ENCODE measurements around the gene ROR2. TPM values are rescaled to one million over a fixed set of nuclear protein-coding genes. Genes with fewer than 3 reads are reported as not detected.

Gene ROR2
- total and polyA plus RNA-seq, 4 donors: 2.7 to 32.3 (median 9.2) TPM

GRCh38 chr9:91586282-91586681 is 363.7 kb downstream of the ROR2 start:
- no peaks in the 10 kb centered on the region for H3K9me3 ChIP-seq (ENCODE audit: control insufficient read depth in 4 of 4, insufficient read depth in 3 of 4, low read length in 3 of 4)
- no peak overlapping the region for H3K4me3 ChIP-seq
- DNase-seq: no peak
- WGBS, 2 donors: 73 to 75% methylated on average over 8 of the region's 8 CpGs
- no peaks in the 10 kb centered on the region for H3K36me3 ChIP-seq (ENCODE audit: control insufficient read depth in 4 of 4, insufficient read depth in 4 of 4, low read length in 4 of 4)
- H3K27ac ChIP-seq (ENCODE audit: low read depth in 1 of 2, low read length in 1 of 2): no peak overlapping the region
- H3K27me3 ChIP-seq (ENCODE audit: control insufficient read depth in 3 of 3, insufficient read depth in 3 of 3, low read length in 2 of 3): no peaks in the 10 kb centered on the region
- TF ChIP-seq CTCF (IDR thresholded peaks at IDR 0.05; ENCODE audit: control extremely low read depth, extremely low read depth): no peak
- no peak overlapping the region for H3K9ac ChIP-seq (ENCODE audit: insufficient read depth in 1 of 2, low read length in 2 of 2)
- ATAC-seq (ENCODE audit: insufficient read depth, low FRiP score): no peak
- peaks cover 0 to 9% (median 0%) of the 10 kb centered on the region in 5 donors for H3K4me1 ChIP-seq (ENCODE audit: control insufficient read depth in 5 of 5, insufficient read depth in 5 of 5, low read length in 5 of 5)

GRCh38 chr9:91583966-91584365 is 366.1 kb downstream of the ROR2 start:
- DNase-seq (no peak), ATAC-seq (ENCODE audit: insufficient read depth, low FRiP score) (no peak)
- H3K9ac ChIP-seq (ENCODE audit: insufficient read depth in 1 of 2, low read length in 2 of 2): no peak overlapping the region
- no peak overlapping the region for H3K4me3 ChIP-seq
- no peaks in the 10 kb centered on the region for H3K36me3 ChIP-seq (ENCODE audit: control insufficient read depth in 4 of 4, insufficient read depth in 4 of 4, low read length in 4 of 4)
- no peaks in the 10 kb centered on the region for H3K9me3 ChIP-seq (ENCODE audit: control insufficient read depth in 4 of 4, insufficient read depth in 3 of 4, low read length in 3 of 4)
- WGBS, 2 donors: 93% methylated on average over 9 of the region's 9 CpGs
- H3K27me3 ChIP-seq (ENCODE audit: control insufficient read depth in 3 of 3, insufficient read depth in 3 of 3, low read length in 2 of 3): no peaks in the 10 kb centered on the region
- TF ChIP-seq CTCF (IDR thresholded peaks at IDR 0.05; ENCODE audit: control extremely low read depth, extremely low read depth): no peak
- H3K4me1 ChIP-seq (ENCODE audit: control insufficient read depth in 5 of 5, insufficient read depth in 5 of 5, low read length in 5 of 5): peaks cover 0 to 2% (median 0%) of the 10 kb centered on the region in 5 donors
- no peak overlapping the region for H3K27ac ChIP-seq (ENCODE audit: low read depth in 1 of 2, low read length in 1 of 2)

GRCh38 chr9:91583161-91583875 is 366.7 kb downstream of the ROR2 start:
- Histone ChIP-seq H3K27ac (ENCODE audit: low read depth in 1 of 2, low read length in 1 of 2) (no peak overlapping the region), H3K9me3 (ENCODE audit: control insufficient read depth in 4 of 4, insufficient read depth in 3 of 4, low read length in 3 of 4) (no peaks in the 10 kb centered on the region), H3K4me3 (no peak overlapping the region), H3K4me1 (ENCODE audit: control insufficient read depth in 5 of 5, insufficient read depth in 5 of 5, low read length in 5 of 5) (no peaks in the 10 kb centered on the region), H3K9ac (ENCODE audit: insufficient read depth in 1 of 2, low read length in 2 of 2) (no peak overlapping the region), H3K36me3 (ENCODE audit: control insufficient read depth in 4 of 4, insufficient read depth in 4 of 4, low read length in 4 of 4) (no peaks in the 10 kb centered on the region), H3K27me3 (ENCODE audit: control insufficient read depth in 3 of 3, insufficient read depth in 3 of 3, low read length in 2 of 3) (no peaks in the 10 kb centered on the region)
- no peak for DNase-seq
- ATAC-seq (ENCODE audit: insufficient read depth, low FRiP score): no peak
- no peak for TF ChIP-seq CTCF (IDR thresholded peaks at IDR 0.05; ENCODE audit: control extremely low read depth, extremely low read depth)

- Histone ChIP-seq H3K27ac (ENCODE audit: low read depth in 1 of 2, low read length in 1 of 2) (no peak overlapping the region), H3K36me3 (ENCODE audit: control insufficient read depth in 4 of 4, insufficient read depth in 4 of 4, low read length in 4 of 4) (no peaks in the 10 kb centered on the region), H3K27me3 (ENCODE audit: control insufficient read depth in 3 of 3, insufficient read depth in 3 of 3, low read length in 2 of 3) (no peaks in the 10 kb centered on the region), H3K9me3 (ENCODE audit: control insufficient read depth in 4 of 4, insufficient read depth in 3 of 4, low read length in 3 of 4) (no peaks in the 10 kb centered on the region), H3K4me3 (no peak overlapping the region), H3K9ac (ENCODE audit: insufficient read depth in 1 of 2, low read length in 2 of 2) (no peak overlapping the region), H3K4me1 (ENCODE audit: control insufficient read depth in 5 of 5, insufficient read depth in 5 of 5, low read length in 5 of 5) (no peaks in the 10 kb centered on the region)
- TF ChIP-seq CTCF (IDR thresholded peaks at IDR 0.05; ENCODE audit: control extremely low read depth, extremely low read depth): no peak
- ATAC-seq (ENCODE audit: insufficient read depth, low FRiP score): no peak
- 86 to 87% methylated on average over 4 of the region's 4 CpGs for WGBS, 2 donors
- DNase-seq: no peak
Measured at GRCh38 chr9:91582181-91582580, 367.8 kb downstream of the ROR2 start.

All from lung (tissue), 12 donors.